GM19463 (cell line): Measurements from ENCODE around the gene CTSF.
A peak's percentile ranks its signal among the peaks of the same experiment; 100 is the strongest.
"Not testable (repeated sequence)": the region's sequence is repeated elsewhere in the genome, so short reads cannot be mapped to it uniquely, and the experiment has no call there.

Source experiments
- ATAC-seq: cut with Tn5 transposase; IDR thresholded peaks from one replicate; pipeline ENCODE4 v1.9.1; 2021; ENCODE audit warnings: mild to moderate bottlenecking, moderate library complexity; ENCODE audit not compliant: unreplicated experiment

Gene CTSF

DNA sequence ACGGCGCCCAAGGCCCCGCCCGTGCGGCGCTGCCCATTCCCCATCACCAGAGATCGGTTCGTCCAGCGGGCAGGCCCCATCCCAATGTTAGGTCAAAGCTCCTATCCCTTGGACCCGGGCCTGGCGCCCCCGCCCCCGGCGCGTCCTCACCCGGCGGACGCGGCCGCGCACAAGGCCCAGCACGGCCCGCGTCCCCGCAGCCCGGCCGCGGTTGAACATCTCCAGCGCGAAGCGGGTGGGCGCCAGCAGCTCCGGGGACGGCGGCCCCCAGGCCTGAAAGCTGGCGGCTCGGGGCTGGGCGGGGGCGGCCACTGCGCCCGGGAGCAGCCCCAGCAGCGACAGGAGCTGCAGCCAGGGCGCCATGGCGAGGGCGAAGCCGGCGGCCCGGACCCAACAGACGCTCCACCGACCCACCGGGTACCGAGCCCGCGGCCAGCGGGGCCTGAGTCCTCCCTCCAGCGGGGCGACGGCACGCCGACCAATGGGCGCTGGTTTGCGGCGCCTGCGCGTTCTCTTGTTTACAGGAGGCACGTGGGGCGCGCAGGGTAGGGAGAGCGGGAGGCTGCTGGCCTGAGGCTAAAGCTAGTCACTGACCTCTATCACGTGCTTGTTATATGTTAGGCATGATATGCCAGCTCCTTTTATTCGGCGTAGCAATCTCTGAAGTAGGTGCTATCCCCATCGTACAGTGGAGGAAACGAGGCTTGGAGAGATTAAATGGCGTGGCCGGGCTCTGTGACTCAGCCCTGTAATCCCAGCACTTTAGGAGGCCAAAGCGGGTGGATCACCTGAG lies at the start of gene CTSF:
Gene CTSF, minus strand, starts transcription at position 483 of the 793 bp plus-strand sequence. Its CDS starts 120 bp downstream, at position 363.
- ATAC-seq, result peak; percentile 48

DNA sequence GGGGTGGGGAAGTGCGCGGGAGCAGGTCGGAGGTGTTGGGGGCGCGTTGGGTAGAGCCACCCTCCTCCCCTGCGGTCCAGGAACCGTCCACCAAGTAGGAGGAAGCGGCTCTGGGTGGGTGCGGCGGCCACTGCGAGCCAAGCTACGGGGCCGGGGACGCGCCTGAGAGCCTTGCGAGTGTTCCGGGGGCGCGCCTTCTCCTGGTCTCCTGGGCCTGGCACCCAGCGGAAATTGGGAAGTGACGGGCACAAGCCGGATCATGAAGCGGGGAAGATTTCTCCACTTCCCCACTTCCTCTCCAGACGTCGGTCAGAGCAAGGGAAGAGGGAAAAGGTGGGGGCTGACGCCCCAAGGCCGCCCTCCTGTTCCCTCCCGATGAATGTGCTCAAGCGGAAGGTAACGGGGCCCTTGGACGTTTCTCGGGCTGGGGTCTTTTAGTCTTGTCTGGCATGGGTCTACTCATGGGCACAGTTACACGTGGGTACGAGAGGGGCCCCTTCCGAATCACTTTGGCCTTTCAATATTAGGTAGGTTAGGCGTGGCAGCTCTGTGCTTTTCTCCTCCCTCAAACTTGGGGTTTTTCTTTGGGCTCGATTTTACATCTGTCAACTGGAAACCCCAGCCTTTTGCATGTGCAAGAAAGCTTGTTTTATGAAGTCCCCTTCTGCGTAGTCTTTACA lies 48.9 kb upstream of the CTSF start:
- peak; percentile 11 for ATAC-seq

DNA sequence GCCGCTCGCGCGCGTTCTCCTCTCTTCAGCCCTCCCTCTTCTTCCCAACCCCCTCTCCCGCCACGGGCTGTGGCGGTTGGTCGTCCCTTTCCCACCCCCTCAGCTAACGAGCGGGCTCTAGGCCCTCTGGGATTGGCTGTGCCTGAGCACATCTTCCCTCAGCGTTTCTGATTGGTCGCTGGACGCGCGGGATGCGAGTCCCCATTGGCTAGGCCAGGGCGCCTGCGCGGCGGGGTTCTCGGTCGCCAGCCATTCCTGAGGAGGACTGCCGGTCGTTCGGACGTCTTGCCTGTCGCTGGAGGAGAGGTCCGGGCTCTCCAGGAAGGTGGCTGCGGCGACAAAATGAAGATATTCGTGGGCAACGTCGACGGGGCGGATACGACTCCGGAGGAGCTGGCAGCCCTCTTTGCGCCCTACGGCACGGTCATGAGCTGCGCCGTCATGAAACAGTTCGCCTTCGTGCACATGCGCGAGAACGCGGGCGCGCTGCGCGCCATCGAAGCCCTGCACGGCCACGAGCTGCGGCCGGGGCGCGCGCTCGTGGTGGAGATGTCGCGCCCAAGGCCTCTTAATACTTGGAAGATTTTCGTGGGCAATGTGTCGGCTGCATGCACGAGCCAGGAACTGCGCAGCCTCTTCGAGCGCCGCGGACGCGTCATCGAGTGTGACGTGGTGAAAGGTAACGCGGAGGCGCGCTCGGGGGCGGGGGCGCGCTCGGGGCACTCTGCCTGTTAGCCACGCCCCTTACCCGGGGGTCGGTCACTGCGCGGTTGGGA lies 48.2 kb upstream of the CTSF start, which contains the start of gene RBM14:
Gene RBM14, plus strand, starts transcription at position 252 of the 776 bp plus-strand sequence. Its CDS starts 91 bp downstream, at position 343.
- ATAC-seq, result peak; percentile 93

DNA sequence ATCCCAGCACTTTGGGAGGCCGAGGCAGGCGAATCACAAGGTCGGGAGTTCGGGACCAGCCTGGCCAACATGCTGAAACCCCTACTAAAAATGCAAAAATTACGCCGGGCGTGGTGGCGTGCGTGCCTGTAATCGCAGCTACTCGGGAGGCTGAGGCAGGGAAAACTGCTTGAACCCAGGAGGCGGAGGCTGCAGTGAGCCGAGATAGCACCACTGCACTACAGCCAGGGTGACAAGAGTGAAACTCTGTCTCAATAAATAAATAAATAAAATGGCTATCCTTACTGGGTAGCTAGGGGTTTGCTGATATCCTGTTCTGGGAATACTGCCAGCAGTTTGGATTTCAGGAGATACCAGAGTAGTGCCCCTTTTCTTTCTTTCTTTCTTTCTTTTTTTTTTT lies 45.7 kb upstream of the CTSF start:
- ATAC-seq, result no peak

- no peak for ATAC-seq
These were observed 44.1 kb upstream of the CTSF start for GRCh38 chr11:66612458-66612857.

GRCh38 chr11:66609721-66610617 lies 41.6 kb upstream of the CTSF start:
- ATAC-seq, result no peak

DNA sequence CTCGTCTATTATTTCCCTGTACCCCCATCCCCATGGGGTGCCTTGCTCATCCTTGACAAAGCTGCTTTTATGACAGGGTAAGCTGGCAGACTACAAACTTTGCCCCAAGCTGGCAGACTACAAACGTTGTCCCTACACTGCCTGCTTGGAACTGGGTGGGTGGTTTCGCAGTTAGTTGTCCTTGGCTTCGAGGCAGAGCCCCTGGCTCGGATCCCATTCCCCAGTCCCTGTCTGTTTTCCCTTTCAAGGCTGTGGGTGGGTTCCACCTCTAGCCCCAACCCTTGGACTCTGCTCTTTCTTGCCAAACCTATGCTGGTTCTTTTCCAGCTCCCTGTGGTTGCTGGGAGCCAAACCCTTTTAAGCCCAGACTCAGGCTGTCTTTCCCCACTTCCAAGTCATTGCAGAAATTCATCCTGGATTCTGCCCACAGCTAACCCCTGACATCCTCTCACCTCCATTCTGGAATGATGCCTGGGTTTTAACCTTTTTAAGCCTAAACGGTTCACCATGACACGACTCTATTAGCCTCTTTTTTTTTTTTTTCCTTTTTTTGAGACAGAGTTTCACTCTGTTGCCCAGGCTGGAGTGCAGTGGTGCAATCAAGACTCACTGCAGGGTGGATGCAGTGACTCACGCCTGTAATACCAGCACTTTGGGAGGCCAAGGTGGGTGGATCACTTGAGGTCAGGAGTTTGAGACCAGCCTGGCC lies 38.9 kb upstream of the CTSF start:
- ATAC-seq, result no peak

DNA sequence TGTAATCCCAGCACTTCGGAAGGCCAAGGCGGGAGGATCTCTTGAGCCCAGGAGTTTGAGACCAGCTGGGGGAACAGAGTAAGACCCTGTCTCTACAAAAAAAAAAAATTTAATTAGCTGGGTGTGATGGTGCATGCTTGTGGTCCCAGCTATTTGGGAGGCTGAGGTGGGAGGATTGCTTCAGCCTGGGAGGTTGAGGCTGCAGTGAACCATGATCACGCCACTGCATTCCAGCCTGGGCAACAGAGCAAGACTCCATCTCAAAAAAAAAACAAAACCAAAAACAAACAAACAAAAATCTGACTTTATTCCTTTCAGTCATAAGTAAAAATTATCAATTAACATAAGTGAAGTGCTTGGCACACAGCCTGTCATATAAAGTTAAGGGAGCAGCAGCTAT lies 38.2 kb upstream of the CTSF start:
- not testable (repeated sequence) for ATAC-seq

DNA sequence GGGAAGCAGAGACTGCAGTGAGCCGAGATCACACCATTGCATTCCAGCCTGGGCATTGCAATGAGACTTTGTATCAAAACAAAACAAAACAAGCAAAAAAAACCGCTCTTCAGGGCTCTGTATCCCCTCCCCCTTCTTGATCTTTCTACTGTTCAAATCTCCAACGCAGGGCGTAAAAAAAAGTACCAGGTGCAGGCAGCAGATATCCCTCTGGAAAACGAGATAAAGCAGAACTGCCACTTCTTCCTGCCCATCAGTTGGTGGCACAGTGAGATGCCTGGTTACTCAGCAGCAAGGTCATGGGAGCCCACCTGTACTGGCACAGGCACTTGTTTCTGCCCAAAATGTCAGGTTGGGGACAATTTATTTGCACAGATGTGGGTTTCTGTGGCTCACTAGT lies 35.7 kb upstream of the CTSF start:
- no peak for ATAC-seq

DNA sequence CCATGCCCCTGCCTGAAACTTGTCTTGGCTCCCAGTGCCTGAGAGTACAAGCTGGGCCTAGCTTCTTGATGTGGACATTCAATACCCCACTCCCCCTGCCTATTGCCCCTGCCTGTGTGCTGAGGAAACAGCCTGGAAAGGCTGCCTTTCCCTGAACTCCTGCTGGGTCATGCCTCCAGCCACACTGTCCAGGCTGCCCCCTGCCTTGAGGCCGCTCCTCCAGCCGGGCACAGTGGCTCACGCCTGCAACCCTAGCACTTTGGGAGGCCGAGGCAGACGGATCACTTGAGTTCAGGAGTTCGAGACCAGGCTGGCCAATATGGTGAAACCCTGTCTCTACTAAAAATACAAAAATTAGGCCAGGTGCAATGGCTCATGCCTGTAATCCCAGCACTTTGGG lies 34.7 kb upstream of the CTSF start:
- no peak for ATAC-seq

- no peak for ATAC-seq
These were observed 32.3 kb upstream of the CTSF start for GRCh38 chr11:66600631-66601233.

DNA sequence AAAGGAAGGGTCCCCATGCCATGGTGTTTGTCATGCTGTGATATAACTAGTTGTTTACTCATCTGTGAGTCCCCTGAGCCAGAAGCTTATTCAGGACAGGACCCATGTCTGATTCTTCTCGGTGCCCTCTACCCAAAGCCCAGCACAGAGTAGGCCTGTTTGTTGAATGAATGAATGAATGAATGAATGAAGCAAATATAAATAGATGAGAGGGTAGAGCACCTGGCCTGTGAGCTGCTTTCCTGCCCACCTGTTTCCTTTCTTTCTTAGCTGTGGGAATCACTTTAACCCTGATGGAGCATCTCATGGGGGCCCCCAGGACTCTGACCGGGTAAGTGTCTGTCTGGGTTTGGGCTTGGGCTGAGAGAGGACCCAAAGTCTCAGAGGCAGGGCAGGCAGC lies 31.8 kb upstream of the CTSF start:
- ATAC-seq, result no peak

DNA sequence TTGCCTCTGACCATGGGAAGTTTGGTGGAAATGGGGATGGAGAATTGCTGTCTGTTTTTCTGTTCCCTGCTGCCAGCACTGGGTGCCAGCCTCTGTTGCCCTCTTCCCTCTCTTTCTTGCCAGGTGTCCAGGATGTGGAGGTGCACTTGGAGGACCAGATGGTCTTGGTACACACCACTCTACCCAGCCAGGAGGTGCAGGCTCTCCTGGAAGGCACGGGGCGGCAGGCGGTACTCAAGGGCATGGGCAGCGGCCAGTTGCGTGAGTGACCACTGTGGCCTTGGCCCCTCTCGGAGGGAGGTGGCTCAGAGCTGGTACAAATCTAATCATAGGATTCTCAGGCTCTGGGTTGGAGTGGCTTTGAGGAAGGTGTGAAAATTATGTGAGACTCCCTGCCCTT lies 30.6 kb upstream of the CTSF start:
- ATAC-seq, result no peak

GRCh38 chr11:66595245-66595904 lies 27.0 kb upstream of the CTSF start:
- no peak for ATAC-seq

DNA sequence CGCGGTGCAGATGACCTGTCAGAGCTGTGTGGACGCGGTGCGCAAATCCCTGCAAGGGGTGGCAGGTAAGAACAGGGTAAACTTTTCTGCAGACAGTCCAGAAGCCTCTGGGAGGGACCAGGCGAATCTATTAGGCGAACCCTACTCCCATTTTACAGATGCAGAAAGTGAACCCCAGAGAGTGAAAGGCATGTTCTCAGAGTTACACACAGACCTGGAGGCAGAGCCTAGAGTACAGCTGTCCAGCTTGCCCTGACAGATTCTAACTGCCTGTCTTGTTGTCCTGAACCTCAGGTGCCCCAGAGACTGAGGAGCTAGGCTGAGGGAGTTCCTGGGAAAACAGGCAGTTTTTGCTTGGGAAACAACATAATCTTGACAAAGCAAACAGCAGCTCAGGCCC lies 25.2 kb upstream of the CTSF start:
- no peak for ATAC-seq

DNA sequence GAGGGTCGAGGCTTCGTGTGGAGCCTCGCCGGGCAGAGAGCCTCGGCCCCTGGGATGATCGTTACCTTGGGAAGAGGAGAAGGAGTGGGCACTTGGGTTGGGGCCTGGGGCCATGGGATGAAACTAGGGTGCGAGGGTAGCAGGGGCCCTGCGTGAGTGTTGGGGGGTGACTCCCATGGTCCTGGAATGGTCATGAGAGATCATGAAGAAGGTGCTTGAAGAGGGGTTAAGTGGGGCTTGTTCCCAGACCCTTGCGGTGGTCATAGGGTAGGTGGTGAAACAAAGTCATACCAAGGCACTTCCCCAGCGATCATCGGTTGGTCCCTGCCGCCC lies 24.9 kb upstream of the CTSF start:
- no peak for ATAC-seq

DNA sequence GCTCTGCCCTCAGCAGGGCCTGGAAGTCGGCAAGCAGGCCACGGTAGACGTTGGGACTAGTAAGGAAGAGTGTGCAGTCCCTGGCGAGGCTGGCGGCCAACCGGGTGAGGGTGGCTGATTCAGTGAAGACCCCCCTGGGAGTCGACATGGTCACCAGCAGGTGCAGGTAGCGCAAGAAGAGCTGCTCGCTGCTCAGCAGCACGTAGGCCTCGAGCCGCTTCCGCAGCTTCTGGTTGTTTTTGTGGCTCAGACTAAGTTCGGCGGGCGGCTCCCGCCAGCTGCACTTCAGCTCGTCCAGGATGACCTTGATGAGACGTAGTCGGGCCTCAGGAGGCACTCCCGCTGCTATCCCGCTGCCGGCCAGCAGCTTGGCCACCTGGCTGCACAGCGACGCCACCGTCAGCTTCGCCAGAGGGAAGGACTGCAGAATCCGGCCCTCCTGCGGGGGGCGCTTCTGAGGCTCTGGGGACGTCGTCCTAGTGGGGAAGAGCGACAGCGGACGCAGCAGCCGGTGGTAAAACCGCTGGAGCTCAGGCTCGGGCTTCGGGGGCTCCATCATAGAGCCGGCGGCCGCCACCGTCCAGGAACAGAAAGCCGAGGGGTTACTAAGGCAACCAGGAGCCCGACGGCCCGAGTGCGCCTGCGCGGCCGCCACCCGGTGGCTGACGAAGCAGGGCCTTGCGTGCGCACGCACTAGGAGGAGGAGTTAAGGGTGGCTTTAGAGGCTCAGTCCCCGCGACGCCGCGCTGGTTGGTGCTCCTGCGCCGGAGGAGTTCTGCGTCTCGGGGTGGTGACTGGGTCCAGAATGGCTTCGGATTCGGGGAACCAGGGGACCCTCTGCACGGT lies 24.3 kb upstream of the CTSF start, which contains the start of the genes CCDC87 and CCS:
Gene CCDC87, minus strand, starts transcription at position 607 of the 846 bp plus-strand sequence. Its CDS starts 48 bp downstream, at position 559.
Gene CCS, plus strand, starts transcription at position 729 of the 846 bp plus-strand sequence. Its CDS starts 77 bp downstream, at position 806.
- peak; percentile 93 for ATAC-seq

DNA sequence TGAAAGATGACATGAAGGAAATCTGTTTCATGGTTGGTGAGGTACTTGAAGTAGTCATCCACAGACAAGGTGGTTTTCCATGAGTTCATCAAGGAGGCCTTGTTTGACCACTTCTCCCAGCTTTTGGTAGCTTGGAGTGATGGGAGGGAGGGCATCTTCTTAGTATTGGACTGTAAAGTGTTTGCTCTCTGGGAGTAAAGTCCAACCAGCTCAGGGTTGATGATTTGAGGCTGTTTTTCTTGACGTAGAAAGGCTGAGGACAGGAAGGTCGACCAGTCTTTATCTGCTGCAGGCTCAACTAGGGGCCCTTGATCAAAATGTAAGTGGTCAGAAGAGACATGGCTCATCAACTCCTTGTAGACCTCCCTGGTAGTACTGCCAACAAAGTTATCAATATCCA lies 22.8 kb upstream of the CTSF start:
- no peak for ATAC-seq
